A673 (cell line): ENCODE measurements around the gene CACNA1A.

ENCODE experiments used
- EZH2 ChIP-seq: fragments of 200-600 bp; sonication (generic); IDR thresholded peaks from 2 replicates; pipeline ENCODE4 v1.6.1; 2017; ENCODE audit warnings: borderline replicate concordance, low read depth, mild to moderate bottlenecking, mixed read lengths, antibody characterized with exemption, low read length; ENCODE audit not compliant: poor library complexity, severe bottlenecking
- TF ChIP-seq, protein P1 (sequence below): fragments of 300-800, 200-600 bp; sonication (generic); conservative IDR thresholded peaks from 2 replicates; pipeline ENCODE4 v1.5.1; 2017; ENCODE audit warnings: low read depth, mild to moderate bottlenecking, antibody characterized with exemption, low read length, moderate library complexity, mixed read lengths

DNA sequence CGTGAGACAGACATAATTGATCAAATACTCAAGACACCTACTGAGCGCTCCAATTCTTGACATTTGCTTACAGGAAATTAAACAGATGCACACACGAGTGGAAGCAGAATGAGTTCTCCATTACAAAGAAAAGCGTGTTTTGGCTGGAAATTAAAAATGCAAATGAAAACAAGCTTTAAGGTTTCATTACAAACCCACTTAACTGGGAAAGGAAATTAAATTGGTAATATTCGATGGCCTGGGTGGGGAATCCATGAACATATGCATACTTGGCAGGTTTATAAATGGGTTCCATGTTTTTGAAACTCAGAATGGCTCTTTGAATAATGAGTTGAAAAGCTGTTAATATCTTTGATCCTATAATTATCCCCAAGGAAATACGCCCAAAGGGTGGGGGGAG lies 178.0 kb downstream of the CACNA1A start:
- TF ChIP-seq, protein P1, sequence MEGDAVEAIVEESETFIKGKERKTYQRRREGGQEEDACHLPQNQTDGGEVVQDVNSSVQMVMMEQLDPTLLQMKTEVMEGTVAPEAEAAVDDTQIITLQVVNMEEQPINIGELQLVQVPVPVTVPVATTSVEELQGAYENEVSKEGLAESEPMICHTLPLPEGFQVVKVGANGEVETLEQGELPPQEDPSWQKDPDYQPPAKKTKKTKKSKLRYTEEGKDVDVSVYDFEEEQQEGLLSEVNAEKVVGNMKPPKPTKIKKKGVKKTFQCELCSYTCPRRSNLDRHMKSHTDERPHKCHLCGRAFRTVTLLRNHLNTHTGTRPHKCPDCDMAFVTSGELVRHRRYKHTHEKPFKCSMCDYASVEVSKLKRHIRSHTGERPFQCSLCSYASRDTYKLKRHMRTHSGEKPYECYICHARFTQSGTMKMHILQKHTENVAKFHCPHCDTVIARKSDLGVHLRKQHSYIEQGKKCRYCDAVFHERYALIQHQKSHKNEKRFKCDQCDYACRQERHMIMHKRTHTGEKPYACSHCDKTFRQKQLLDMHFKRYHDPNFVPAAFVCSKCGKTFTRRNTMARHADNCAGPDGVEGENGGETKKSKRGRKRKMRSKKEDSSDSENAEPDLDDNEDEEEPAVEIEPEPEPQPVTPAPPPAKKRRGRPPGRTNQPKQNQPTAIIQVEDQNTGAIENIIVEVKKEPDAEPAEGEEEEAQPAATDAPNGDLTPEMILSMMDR = no peak
- no peak for TF ChIP-seq EZH2
